Body of pancreas (tissue), 4 donors: ENCODE results near the gene ZNF629. TPM values are rescaled to one million over a fixed set of nuclear protein-coding genes. Genes with fewer than 3 reads are reported as not detected.

Experiments used
- ATAC-seq: fragments of 150-250 bp; one replicate; pipeline ENCODE4 v1.9.1; 2016
- DNase-seq, 4 donors: peaks; one replicate each; pipeline ENCODE4 v3.0.0-alpha.2; 2019
- H3K27ac ChIP-seq, 4 donors: fragments of 200-600 bp; sonication (generic); 1 replicate in 3 of 4; 2 replicates in 1 of 4; pipeline versions ENCODE4 v1.5.1 to v1.6.1; 2016 to 2019; ENCODE audit warnings: mild to moderate bottlenecking in 1 of 4, mixed read lengths in 1 of 4, moderate library complexity in 1 of 4
- H3K27me3 ChIP-seq, 2 donors: fragments of 200-600 bp; sonication (generic); one replicate each; pipeline ENCODE4 v1.6.0; 2016; ENCODE audit warnings: mild to moderate bottlenecking in 1 of 2
- H3K36me3 ChIP-seq, 2 donors: fragments of 200-600 bp; sonication (generic); replicated peaks in 1 of 2; 2 replicates each; pipeline ENCODE4 v1.5.1; 2016; ENCODE audit warnings: low read depth in 2 of 2; ENCODE audit not compliant: insufficient read depth in 1 of 2
- H3K4me1 ChIP-seq: fragments of 200-600 bp; sonication (generic); one replicate; pipeline ENCODE4 v1.6.0; 2016
- H3K4me3 ChIP-seq, 2 donors: fragments of 200-600 bp; sonication (generic); 1 replicate in 1 of 2; 2 replicates in 1 of 2; pipeline ENCODE4 v1.5.1; 2016 to 2019
- H3K9me3 ChIP-seq, 3 donors: fragments of 200-600 bp; sonication (generic); 1 replicate in 2 of 3; 2 replicates in 1 of 3; pipeline ENCODE4 v1.5.1; 2016
- CTCF ChIP-seq, 7 experiments: fragments of 450-650 bp in 4 of 7; fragments of 200-600 bp in 3 of 7; sonication (generic) in 3 of 7; IDR thresholded peaks; one replicate each; pipeline ENCODE4 v1.5.1; 2016 to 2019; ENCODE audit warnings: antibody characterized with exemption in 7 of 7
- POLR2A ChIP-seq, 3 donors: fragments of 450-650 bp; IDR thresholded peaks; one replicate each; pipeline ENCODE4 v1.6.1; 2016; ENCODE audit warnings: antibody characterized with exemption in 3 of 3, mild to moderate bottlenecking in 2 of 3
- WGBS, 2 donors: methylation state at CpG; one replicate each; pipeline ENCODE4 v1.1.5; 2017; 5-methylcytosine and 5-hydroxymethylcytosine counted together
- intact Hi-C: fragments of 100-400 bp; cut with DNase I; formaldehyde crosslinking; loops from one replicate; pipeline ENCODE4 v1.15.1; 2023
- total RNA-seq, 2 donors: library from RNA; depleted of rRNA; stranded (reverse); fragments of >200 nt; gene quantifications; one replicate each; pipeline ENCODE4 v1.1.0, GENCODE V29; 2016

ZNF629 gene
- total RNA-seq, 2 donors from 2014 or later = 8.6 to 9.2 TPM

GRCh38 chr16:30743716-30744115 lies 43.3 kb downstream of the ZNF629 start:
- TF ChIP-seq POLR2A (IDR thresholded peaks at IDR 0.05) (no peak), CTCF (IDR thresholded peaks at IDR 0.05) (no peak)
- H3K36me3 ChIP-seq = peaks cover 2 to 7% of the 10 kb centered on the region in 2 donors
- peak overlapping the region in 1 of 4 donors; percentile 0 for H3K27ac ChIP-seq
- WGBS, 2 donors = 93 to 97% methylated on average over 7 to 9 of the region's 11 CpGs
- no peaks in the 10 kb centered on the region for H3K27me3 ChIP-seq
- H3K9me3 ChIP-seq = no peaks in the 10 kb centered on the region
- peaks cover 39% of the 10 kb centered on the region for H3K4me1 ChIP-seq
- intact Hi-C loops = no loop called here
- H3K4me3 ChIP-seq = no peak overlapping the region
- DNase-seq (no peak), ATAC-seq (no peak)

- H3K9me3 ChIP-seq = no peaks in the 10 kb centered on the region
- peaks cover 22 to 24% of the 10 kb centered on the region in 2 donors for H3K36me3 ChIP-seq
- intact Hi-C loops = no loop called here
- no peak overlapping the region for H3K4me3 ChIP-seq
- H3K27ac ChIP-seq = peak overlapping the region; percentile 76 to 90 (median 88)
- ATAC-seq (peak; percentile 75), DNase-seq (peak; percentile 48 to 83 (median 66))
- no peaks in the 10 kb centered on the region for H3K27me3 ChIP-seq
- TF ChIP-seq CTCF (IDR thresholded peaks at IDR 0.05) (no peak), POLR2A (IDR thresholded peaks at IDR 0.05) (peak in 2 of 3 donors; percentile 47 to 59)
- peaks cover 32% of the 10 kb centered on the region for H3K4me1 ChIP-seq
- WGBS, 2 donors = 73 to 83% methylated on average over 6 of the region's 6 CpGs
Observed at GRCh38 chr16:30741461-30741914, 45.5 kb downstream of the ZNF629 start.

GRCh38 chr16:30740364-30741251 lies 46.4 kb downstream of the ZNF629 start:
- no peaks in the 10 kb centered on the region for H3K9me3 ChIP-seq
- peak in 2 of 3 donors; percentile 66 to 74 for TF ChIP-seq POLR2A (IDR thresholded peaks at IDR 0.05)
- no peak for TF ChIP-seq CTCF (IDR thresholded peaks at IDR 0.05)
- H3K4me3 ChIP-seq = no peak overlapping the region
- H3K27ac ChIP-seq = peak overlapping the region; percentile 76 to 90 (median 88)
- DNase-seq (peak; percentile 89 to 96 (median 93)), ATAC-seq (peak; percentile 90)
- intact Hi-C loops = no loop called here
- no peaks in the 10 kb centered on the region for H3K27me3 ChIP-seq
- peaks cover 27 to 30% of the 10 kb centered on the region in 2 donors for H3K36me3 ChIP-seq
- WGBS, 2 donors = 12 to 14% methylated on average over 8 of the region's 8 CpGs
- H3K4me1 ChIP-seq = peaks cover 32% of the 10 kb centered on the region

GRCh38 chr16:30738984-30739951 lies 47.7 kb downstream of the ZNF629 start:
- H3K27ac ChIP-seq = peak overlapping the region; percentile 6 to 90 (median 82)
- H3K4me1 ChIP-seq = peaks cover 32% of the 10 kb centered on the region
- no peaks in the 10 kb centered on the region for H3K27me3 ChIP-seq
- peaks cover 27 to 35% of the 10 kb centered on the region in 2 donors for H3K36me3 ChIP-seq
- intact Hi-C loops = no loop called here
- no peak for ATAC-seq
- no peak for DNase-seq
- 88 to 90% methylated on average over 19 to 37 of the region's 37 CpGs for WGBS, 2 donors
- H3K9me3 ChIP-seq = no peaks in the 10 kb centered on the region
- TF ChIP-seq POLR2A (IDR thresholded peaks at IDR 0.05) = no peak
- TF ChIP-seq CTCF (IDR thresholded peaks at IDR 0.05) = no peak
- no peak overlapping the region for H3K4me3 ChIP-seq
